Trophoblast cell (in vitro differentiated cells and primary cell): Measurements from ENCODE around the gene OR2A7.
"Not testable (repeated sequence)": the region's sequence is repeated elsewhere in the genome, so short reads cannot be mapped to it uniquely, and the experiment has no call there.

Source experiments
- DNase-seq, 2 donors: peaks; one replicate each; pipeline ENCODE4 v3.0.0-alpha.2; 2016
- H2AFZ ChIP-seq: 2 replicates; pipeline ENCODE4 v1.6.1; 2013; ENCODE audit warnings: low read length, moderate library complexity, mild to moderate bottlenecking; ENCODE audit not compliant: insufficient read depth, poor library complexity
- H2AK5ac ChIP-seq: 2 replicates; pipeline ENCODE4 v1.6.1; 2013; ENCODE audit warnings: mild to moderate bottlenecking, low read length
- H2BK120ac ChIP-seq: 2 replicates; pipeline ENCODE4 v1.6.1; 2013; ENCODE audit warnings: low read length, mild to moderate bottlenecking, moderate library complexity; ENCODE audit not compliant: insufficient read depth, poor library complexity
- H2BK12ac ChIP-seq: 2 replicates; pipeline ENCODE4 v1.6.1; 2013; ENCODE audit warnings: mild to moderate bottlenecking, low read length, moderate library complexity
- H2BK5ac ChIP-seq: 2 replicates; pipeline ENCODE4 v1.6.1; 2013; ENCODE audit warnings: low read length, low read depth, moderate library complexity, mild to moderate bottlenecking; ENCODE audit not compliant: poor library complexity
- H3K14ac ChIP-seq: 2 replicates; pipeline ENCODE4 v1.6.1; 2013; ENCODE audit warnings: mild to moderate bottlenecking, low read length
- H3K18ac ChIP-seq: 2 replicates; pipeline ENCODE4 v1.6.1; 2013; ENCODE audit warnings: mild to moderate bottlenecking, low read length
- H3K23ac ChIP-seq: 2 replicates; pipeline ENCODE4 v1.6.1; 2013; ENCODE audit warnings: low read length
- H3K27ac ChIP-seq: 2 replicates; pipeline ENCODE4 v1.5.1; 2013; ENCODE audit warnings: low read depth, mild to moderate bottlenecking, inconsistent platforms, low read length, moderate library complexity
- H3K27me3 ChIP-seq: 2 replicates; pipeline ENCODE4 v1.6.1; 2013; ENCODE audit warnings: inconsistent platforms, mild to moderate bottlenecking, low read length, moderate library complexity; ENCODE audit not compliant: insufficient read depth
- H3K36me3 ChIP-seq, 2 experiments: 1 replicate in 1 of 2; 2 replicates in 1 of 2; pipeline ENCODE4 v1.6.1; 2013; ENCODE audit warnings: low read length in 2 of 2, mild to moderate bottlenecking in 2 of 2, moderate library complexity in 1 of 2; ENCODE audit not compliant: insufficient read depth in 2 of 2, control insufficient read depth in 1 of 2
- H3K4ac ChIP-seq: 2 replicates; pipeline ENCODE4 v1.6.1; 2013; ENCODE audit warnings: low read depth, mild to moderate bottlenecking, low read length, moderate library complexity
- H3K4me1 ChIP-seq, 2 experiments: 1 replicate in 1 of 2; 2 replicates in 1 of 2; pipeline ENCODE4 v1.6.1; 2013; ENCODE audit warnings: low read length in 2 of 2, mild to moderate bottlenecking in 2 of 2, moderate library complexity in 1 of 2; ENCODE audit not compliant: insufficient read depth in 2 of 2, control insufficient read depth in 1 of 2
- H3K4me2 ChIP-seq: 2 replicates; pipeline ENCODE4 v1.6.1; 2013; ENCODE audit warnings: inconsistent platforms, mild to moderate bottlenecking, low read length, moderate library complexity
- H3K4me3 ChIP-seq: 2 replicates; pipeline ENCODE4 v1.5.1; 2013; ENCODE audit warnings: mild to moderate bottlenecking, low read depth, low read length, inconsistent platforms
- H3K79me1 ChIP-seq: one replicate; pipeline ENCODE4 v1.6.1; 2013; ENCODE audit warnings: low read length
- H3K79me2 ChIP-seq: 2 replicates; pipeline ENCODE4 v1.6.1; 2013; ENCODE audit warnings: low read length, mild to moderate bottlenecking; ENCODE audit not compliant: control insufficient read depth, insufficient read depth, poor library complexity
- H3K9ac ChIP-seq: 2 replicates; pipeline ENCODE4 v1.6.1; 2013; ENCODE audit warnings: mild to moderate bottlenecking, low read length
- H3K9me3 ChIP-seq: 2 replicates; pipeline ENCODE4 v1.6.1; 2013; ENCODE audit warnings: low read depth, mild to moderate bottlenecking, control low read depth, inconsistent platforms, low read length; ENCODE audit not compliant: insufficient read depth
- H4K12ac ChIP-seq: 2 replicates; pipeline ENCODE4 v1.6.1; 2013; ENCODE audit warnings: low read depth, mild to moderate bottlenecking, low read length, moderate library complexity
- H4K8ac ChIP-seq: 2 replicates; pipeline ENCODE4 v1.6.1; 2013; ENCODE audit warnings: low read depth, mild to moderate bottlenecking, low read length, moderate library complexity
- H4K91ac ChIP-seq: one replicate; pipeline ENCODE4 v1.6.1; 2013; ENCODE audit warnings: low read depth, mild to moderate bottlenecking, low read length, moderate library complexity
- WGBS: extraction: QIAGEN DNeasy Blood & Tissue Kit; methylation state at CpG from one replicate; pipeline ENCODE4 v1.1.7; 2013; ENCODE audit warnings: missing lambda C conversion rate; ENCODE audit not compliant: insufficient read length, insufficient coverage; ENCODE audit errors: extremely low coverage; 5-methylcytosine and 5-hydroxymethylcytosine counted together

OR2A7 gene

GRCh38 chr7:144218581-144218980, 46.0 kb downstream of the OR2A7 start:
- not testable (repeated sequence) for H3K18ac ChIP-seq, DNase-seq, H3K36me3 ChIP-seq, H4K12ac ChIP-seq, H3K4ac ChIP-seq, H2AK5ac ChIP-seq, H3K27me3 ChIP-seq, H3K27ac ChIP-seq, H3K9ac ChIP-seq, H2BK12ac ChIP-seq, H3K4me2 ChIP-seq, H2AFZ ChIP-seq, H3K79me1 ChIP-seq, H3K14ac ChIP-seq, H4K91ac ChIP-seq, H4K8ac ChIP-seq, H3K79me2 ChIP-seq, H3K4me1 ChIP-seq, H3K4me3 ChIP-seq, H2BK120ac ChIP-seq, H3K23ac ChIP-seq, H2BK5ac ChIP-seq, H3K9me3 ChIP-seq
- no CpG with 5 or more reads among the region's 1 CpG for WGBS

DNA sequence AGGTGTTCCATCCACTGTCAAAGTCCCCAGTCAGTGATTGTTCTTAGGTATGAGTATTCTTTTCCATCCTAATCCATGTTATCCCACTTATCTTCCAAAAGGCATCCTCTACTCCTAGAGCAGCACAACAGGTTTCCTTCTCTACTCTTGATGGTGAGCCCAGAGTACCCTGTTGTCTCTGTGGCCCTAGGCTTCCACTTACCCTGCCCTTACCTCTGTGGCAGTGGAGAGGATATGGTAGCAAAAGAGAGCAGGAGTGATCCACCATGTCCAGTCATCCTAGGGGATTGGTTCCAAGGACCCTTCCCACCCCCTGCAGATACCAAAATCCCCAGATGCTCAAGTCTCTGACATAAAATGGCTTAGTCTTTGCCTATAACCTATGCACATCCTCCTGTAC, 47.4 kb downstream of the OR2A7 start:
- H4K91ac ChIP-seq, H3K4me2 ChIP-seq, H2BK12ac ChIP-seq, H3K36me3 ChIP-seq, H3K4ac ChIP-seq, H2AK5ac ChIP-seq, H2BK120ac ChIP-seq, H3K4me1 ChIP-seq, H4K8ac ChIP-seq, H2AFZ ChIP-seq, H3K14ac ChIP-seq, H3K27ac ChIP-seq, H3K79me2 ChIP-seq, H3K9ac ChIP-seq, H3K9me3 ChIP-seq, H2BK5ac ChIP-seq, H4K12ac ChIP-seq, H3K79me1 ChIP-seq, H3K27me3 ChIP-seq, H3K4me3 ChIP-seq, DNase-seq, H3K18ac ChIP-seq, H3K23ac ChIP-seq: not testable (repeated sequence)
